NCI-H2081 treated with DMSO at 0.1 percent for 48 hours (cell line): ENCODE measurements around the gene VCP.

Source experiments
- DNase-seq: peaks from one replicate; lab custom pipeline; 2025; lab: John Stamatoyannopoulos, UW

VCP gene

GRCh38 chr9:35103660-35104191 lies 31.3 kb upstream of the VCP start:
- DNase-seq = no peak

GRCh38 chr9:35102769-35103659 lies 30.6 kb upstream of the VCP start, which contains the start of gene STOML2:
TSS of gene STOML2 (minus strand) at chr9:35103131. CDS start at chr9:35103094, 37 bp downstream.
- peak; percentile 87 for DNase-seq

DNA sequence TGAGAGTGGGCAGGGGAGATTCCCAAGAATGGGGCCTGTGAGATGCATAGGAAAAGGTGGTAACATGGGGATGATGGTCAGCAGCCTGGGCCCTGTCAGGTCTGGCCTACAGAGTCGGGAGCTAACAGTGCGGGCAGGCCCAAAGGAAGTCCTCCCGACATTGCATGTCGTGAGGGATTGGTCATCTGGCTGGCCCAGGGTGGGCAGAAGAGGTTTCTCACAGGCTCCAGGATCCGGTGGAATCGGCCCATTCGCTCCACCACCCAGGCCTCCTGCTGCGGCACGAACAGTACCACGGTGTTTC lies 30.0 kb upstream of the VCP start:
- no peak for DNase-seq

- no peak for DNase-seq
These were observed 25.1 kb upstream of the VCP start for GRCh38 chr9:35097573-35097972.

- DNase-seq = peak; percentile 51
These were observed 23.8 kb upstream of the VCP start, which contains the start of gene PIGO for GRCh38 chr9:35096035-35096849. TSS of gene PIGO (minus strand) at chr9:35096591. CDS start at chr9:35095565, 1,026 bp downstream.

DNA sequence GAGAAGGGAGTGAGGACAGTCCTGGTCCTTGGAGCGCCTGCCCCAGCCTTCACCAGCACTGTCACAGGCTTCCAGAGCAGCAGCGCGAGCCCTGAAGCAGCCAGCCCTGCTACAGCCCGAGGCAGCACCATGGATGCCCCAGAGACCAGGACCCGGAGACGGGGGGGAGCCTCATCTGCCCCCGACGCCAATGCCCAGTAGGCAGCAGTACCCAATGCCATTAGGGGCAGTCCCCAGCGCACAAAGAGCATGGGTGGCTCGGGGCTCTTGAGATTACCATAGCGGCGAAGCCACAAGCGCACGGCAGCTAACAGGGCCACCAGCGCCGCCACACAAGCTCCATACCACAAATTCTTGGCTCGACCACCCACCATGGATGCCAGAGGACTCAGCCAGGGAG lies 19.1 kb upstream of the VCP start:
- no peak for DNase-seq

- DNase-seq = no peak
These were observed 17.0 kb upstream of the VCP start for GRCh38 chr9:35089434-35089833.

- no peak for DNase-seq
These were observed 12.7 kb upstream of the VCP start for GRCh38 chr9:35085078-35085477.

- peak; percentile 86 for DNase-seq
These were observed 7.3 kb upstream of the VCP start, which contains the start of gene FANCG for GRCh38 chr9:35079426-35080341. TSS of gene FANCG (minus strand) at chr9:35079942. CDS start at chr9:35079524, 418 bp downstream.

DNA sequence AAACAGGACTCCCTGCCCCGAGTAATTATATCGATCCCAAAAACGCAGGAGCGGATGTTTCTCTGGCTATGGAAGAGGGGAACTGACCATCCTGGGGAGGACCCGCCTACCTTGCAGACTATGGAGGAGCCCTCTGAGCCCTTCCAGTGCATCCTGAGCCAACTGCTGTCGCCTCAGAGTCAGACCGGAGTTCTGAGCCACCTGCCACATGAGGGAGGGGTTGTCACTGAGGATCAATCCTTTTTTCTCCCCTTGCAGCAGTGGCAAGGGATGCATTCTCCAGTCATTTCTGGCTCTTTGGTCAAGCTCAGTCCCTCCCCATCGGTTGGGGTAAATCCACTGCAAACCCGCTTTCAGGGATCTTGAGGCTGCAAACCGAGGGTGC lies 6.6 kb upstream of the VCP start:
- DNase-seq = no peak

- DNase-seq = no peak
These were observed 5.6 kb upstream of the VCP start for GRCh38 chr9:35078066-35078465.

GRCh38 chr9:35076848-35077247 lies 4.4 kb upstream of the VCP start:
- DNase-seq = no peak

- no peak for DNase-seq
These were observed 2.9 kb upstream of the VCP start for GRCh38 chr9:35075358-35075757.

DNA sequence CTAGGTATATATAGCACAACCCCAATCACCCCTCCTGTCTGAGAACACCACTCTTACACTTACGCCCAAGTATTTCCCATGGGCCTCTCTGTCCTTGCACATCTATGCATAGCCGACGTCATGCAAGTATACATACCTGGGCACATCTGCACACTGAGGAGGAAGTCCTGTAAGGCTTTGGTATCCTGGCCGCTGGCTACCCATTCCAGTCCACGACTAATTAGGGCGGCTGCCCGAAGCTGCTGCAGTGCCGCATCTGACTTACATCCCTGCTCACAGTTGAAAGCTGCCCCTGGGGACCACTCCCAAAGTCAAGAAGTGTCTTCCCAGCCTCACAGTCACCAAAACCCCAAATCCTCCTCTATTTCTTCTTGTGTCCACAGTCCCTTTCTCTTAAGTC lies 2.4 kb upstream of the VCP start:
- DNase-seq = no peak

- no peak for DNase-seq
These were observed 1.7 kb upstream of the VCP start for GRCh38 chr9:35074141-35074540.

DNA sequence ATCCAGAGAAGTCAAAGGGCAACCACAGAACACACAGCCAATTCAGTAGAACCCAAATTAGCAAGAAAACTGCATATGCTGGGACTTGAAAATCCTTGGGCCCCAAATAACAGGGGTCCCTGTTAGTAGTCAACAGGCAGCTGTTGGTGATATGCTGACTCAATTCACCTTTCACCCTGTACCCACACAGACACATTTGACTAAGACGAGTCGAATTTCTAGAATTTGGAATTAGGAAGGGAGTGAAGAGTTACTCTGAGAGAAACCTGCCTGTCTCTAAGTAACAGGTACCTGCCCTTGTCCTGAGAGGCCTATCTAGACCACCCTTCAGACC lies 821 bp upstream of the VCP start:
- DNase-seq = no peak

- peak; percentile 8 for DNase-seq
These were observed 488 bp downstream of the VCP start for GRCh38 chr9:35071814-35072460.

- no peak for DNase-seq
These were observed 1.3 kb downstream of the VCP start for GRCh38 chr9:35070823-35071813.

GRCh38 chr9:35069020-35069419 lies 3.4 kb downstream of the VCP start:
- no peak for DNase-seq

- no peak for DNase-seq
These were observed 5.4 kb downstream of the VCP start for GRCh38 chr9:35067056-35067455.
